KOPT-K1 (cell line): ENCODE measurements around the gene RDH5.
"Not testable (repeated sequence)": the region's sequence is repeated elsewhere in the genome, so short reads cannot be mapped to it uniquely, and the experiment has no call there.

ENCODE experiments used
- H3K27ac ChIP-seq: fragments of 200-600 bp; sonication (generic); 2 replicates; pipeline ENCODE4 v1.5.1; 2016; ENCODE audit warnings: antibody characterized with exemption, mild to moderate bottlenecking, low read depth, low read length; ENCODE audit not compliant: poor library complexity, severe bottlenecking
- H3K36me3 ChIP-seq: fragments of 200-600 bp; sonication (generic); 2 replicates; pipeline ENCODE4 v1.5.1; 2017; ENCODE audit warnings: antibody characterized with exemption, mild to moderate bottlenecking, low read length, moderate library complexity; ENCODE audit not compliant: insufficient read depth
- H3K9me3 ChIP-seq: fragments of 200-600 bp; sonication (generic); 2 replicates; pipeline ENCODE4 v1.5.1; 2017; ENCODE audit warnings: antibody characterized with exemption, low read length, mild to moderate bottlenecking; ENCODE audit not compliant: insufficient read depth, poor library complexity, severe bottlenecking

The RDH5 gene

GRCh38 chr12:55758575-55758974 is 38.4 kb downstream of the RDH5 start:
- H3K27ac ChIP-seq, H3K9me3 ChIP-seq: not testable (repeated sequence)
- H3K36me3 ChIP-seq = peaks cover 100% of the 10 kb centered on the region

- Histone ChIP-seq H3K36me3 (peaks cover 98% of the 10 kb centered on the region), H3K27ac (no peak overlapping the region), H3K9me3 (no peaks in the 10 kb centered on the region)
These were observed 40.5 kb downstream of the RDH5 start for GRCh38 chr12:55760663-55761062.

GRCh38 chr12:55762646-55763045 is 42.5 kb downstream of the RDH5 start:
- no peaks in the 10 kb centered on the region for H3K9me3 ChIP-seq
- H3K27ac ChIP-seq = no peak overlapping the region
- H3K36me3 ChIP-seq = peaks cover 97% of the 10 kb centered on the region

- no peak overlapping the region for H3K27ac ChIP-seq
- peaks cover 90% of the 10 kb centered on the region for H3K36me3 ChIP-seq
- H3K9me3 ChIP-seq = no peaks in the 10 kb centered on the region
These were observed 45.6 kb downstream of the RDH5 start for GRCh38 chr12:55765736-55766290.

- H3K9me3 ChIP-seq = no peaks in the 10 kb centered on the region
- peaks cover 90% of the 10 kb centered on the region for H3K36me3 ChIP-seq
- H3K27ac ChIP-seq = no peak overlapping the region
These were observed 47.0 kb downstream of the RDH5 start for GRCh38 chr12:55767156-55767555.

GRCh38 chr12:55771736-55772135 is 51.5 kb downstream of the RDH5 start:
- Histone ChIP-seq H3K27ac (no peak overlapping the region), H3K36me3 (peaks cover 92% of the 10 kb centered on the region), H3K9me3 (no peaks in the 10 kb centered on the region)
